Measurements from ENCODE around the gene NELL2. TPM values are rescaled to one million over a fixed set of nuclear protein-coding genes. Genes with fewer than 3 reads are reported as not detected.

NELL2 gene
- total and polyA plus RNA-seq, 2 experiments from 2014 or later = not detected

DNA sequence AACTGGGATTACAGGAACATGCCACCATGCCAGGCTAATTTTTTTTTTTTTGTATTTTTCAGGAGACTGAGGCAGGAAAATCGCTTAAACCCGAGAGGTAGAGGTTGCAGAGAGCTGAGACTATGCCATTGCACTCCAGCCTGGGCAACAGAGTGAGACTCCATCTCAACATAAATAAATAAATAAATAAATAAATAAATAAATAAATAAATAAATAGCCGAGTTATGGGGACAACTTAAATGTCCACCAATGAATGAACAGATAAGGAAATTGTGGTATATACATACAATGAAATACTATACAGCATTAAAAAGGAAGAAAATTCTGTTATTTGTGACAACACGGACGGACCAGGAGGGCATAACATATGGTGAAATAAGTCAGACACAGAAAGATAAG, 325.7 kb downstream of the NELL2 start:
- Histone ChIP-seq H3F3A (ENCODE audit: insufficient read depth) (no peaks in the 10 kb centered on the region), H3K9ac (no peak overlapping the region), H2AFZ (no peak overlapping the region), H3K4me2 (ENCODE audit: unreplicated experiment) (no peak overlapping the region), H3K4me1 (ENCODE audit: insufficient read depth) (no peaks in the 10 kb centered on the region), H3K79me2 (ENCODE audit: insufficient read depth) (no peaks in the 10 kb centered on the region), H4K20me1 (ENCODE audit: insufficient read depth) (no peaks in the 10 kb centered on the region), H3K4me3 (no peak overlapping the region), H3K9me2 (ENCODE audit: insufficient read depth) (no peaks in the 10 kb centered on the region), H3K36me3 (ENCODE audit: low read depth) (no peaks in the 10 kb centered on the region), H3K27me3 (replicated peaks; ENCODE audit: insufficient read depth) (no peaks in the 10 kb centered on the region), H3K9me3 (ENCODE audit: low read depth) (no peaks in the 10 kb centered on the region), H3K27ac (no peak overlapping the region)
- in situ Hi-C loops (cut with MboI) = no loop called here
- TF ChIP-seq EZH2 (IDR thresholded peaks at IDR 0.05; ENCODE audit: insufficient read depth, poor library complexity, severe bottlenecking) (no peak), EZH2phosphoT487 (IDR thresholded peaks at IDR 0.05; ENCODE audit: insufficient read depth, low read depth) (no peak)
- 40 to 49% methylated on average over 5 of the region's 5 CpGs for WGBS, 2 experiments (ENCODE audit: low coverage in 1 of 2, low lambda C conversion rate in 2 of 2, missing lambda C conversion rate in 2 of 2)
- DNase-seq = no peak

DNA sequence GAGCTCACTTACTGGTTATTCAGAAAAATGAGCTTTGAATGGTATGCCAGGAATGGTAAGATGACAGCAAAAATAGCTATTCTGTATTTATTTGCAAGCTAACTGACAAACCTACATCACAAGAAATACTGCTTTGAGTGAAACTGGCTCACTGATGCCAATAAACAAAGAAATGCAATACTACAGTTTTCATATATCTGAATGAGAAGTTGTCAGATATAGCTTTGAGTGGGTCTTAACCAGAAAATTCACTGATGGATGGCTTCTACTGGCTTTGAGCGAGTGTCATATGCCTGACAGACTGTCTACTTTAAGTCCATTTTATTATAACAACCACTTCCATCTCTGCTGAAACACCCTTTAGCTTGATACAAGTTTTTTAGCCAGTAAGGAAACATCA, 330.1 kb downstream of the NELL2 start:
- no peak for TF ChIP-seq EZH2phosphoT487 (IDR thresholded peaks at IDR 0.05; ENCODE audit: insufficient read depth, low read depth)
- Histone ChIP-seq H2AFZ (no peak overlapping the region), H3K4me2 (ENCODE audit: unreplicated experiment) (no peak overlapping the region), H3K9me3 (ENCODE audit: low read depth) (no peaks in the 10 kb centered on the region), H3K27me3 (replicated peaks; ENCODE audit: insufficient read depth) (no peaks in the 10 kb centered on the region), H3K27ac (no peak overlapping the region), H3F3A (ENCODE audit: insufficient read depth) (no peaks in the 10 kb centered on the region), H3K4me3 (no peak overlapping the region), H3K36me3 (ENCODE audit: low read depth) (no peaks in the 10 kb centered on the region), H3K9me2 (ENCODE audit: insufficient read depth) (no peaks in the 10 kb centered on the region), H3K9ac (no peak overlapping the region), H3K4me1 (ENCODE audit: insufficient read depth) (no peaks in the 10 kb centered on the region), H3K79me2 (ENCODE audit: insufficient read depth) (no peaks in the 10 kb centered on the region), H4K20me1 (ENCODE audit: insufficient read depth) (no peaks in the 10 kb centered on the region)
- in situ Hi-C loops (cut with MboI) = no loop called here
- 7 to 9% methylated on average over 1 of the region's 1 CpG for WGBS, 2 experiments (ENCODE audit: low coverage in 1 of 2, low lambda C conversion rate in 2 of 2, missing lambda C conversion rate in 2 of 2)
- DNase-seq = no peak

DNA sequence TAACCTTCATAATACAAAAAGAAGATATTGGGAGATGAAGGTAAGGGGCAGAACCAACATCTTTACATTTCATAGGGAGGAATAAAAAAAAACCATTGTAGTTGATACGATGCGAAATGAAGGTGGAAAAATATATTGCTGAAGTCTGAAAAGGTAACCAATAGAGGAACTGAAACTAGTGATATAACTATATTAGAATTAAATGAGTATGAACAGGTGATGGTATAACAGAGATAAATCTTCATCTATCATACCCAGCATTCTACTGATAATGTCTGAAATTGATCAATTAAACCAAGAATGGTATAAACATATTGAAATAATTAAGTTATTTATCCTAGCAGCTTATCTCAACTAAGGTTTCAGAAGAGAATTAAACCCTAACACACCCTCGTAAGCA, 332.1 kb downstream of the NELL2 start:
- WGBS, 2 experiments (ENCODE audit: low coverage in 1 of 2, low lambda C conversion rate in 2 of 2, missing lambda C conversion rate in 2 of 2) = 43 to 47% methylated on average over 3 of the region's 3 CpGs
- no peak for TF ChIP-seq EZH2phosphoT487 (IDR thresholded peaks at IDR 0.05; ENCODE audit: insufficient read depth, low read depth)
- TF ChIP-seq EZH2 (IDR thresholded peaks at IDR 0.05; ENCODE audit: insufficient read depth, poor library complexity, severe bottlenecking) = no peak
- H2AFZ ChIP-seq = no peak overlapping the region
- no peaks in the 10 kb centered on the region for H3K79me2 ChIP-seq (ENCODE audit: insufficient read depth)
- in situ Hi-C loops (cut with MboI) = no loop called here
- no peaks in the 10 kb centered on the region for H3K36me3 ChIP-seq (ENCODE audit: low read depth)
- H4K20me1 ChIP-seq (ENCODE audit: insufficient read depth) = no peaks in the 10 kb centered on the region
- H3K27me3 ChIP-seq (replicated peaks; ENCODE audit: insufficient read depth) = no peaks in the 10 kb centered on the region
- H3K4me2 ChIP-seq (ENCODE audit: unreplicated experiment) = no peak overlapping the region
- no peaks in the 10 kb centered on the region for H3F3A ChIP-seq (ENCODE audit: insufficient read depth)
- DNase-seq = no peak
- H3K4me3 ChIP-seq = no peak overlapping the region
- no peak overlapping the region for H3K9ac ChIP-seq
- no peaks in the 10 kb centered on the region for H3K9me3 ChIP-seq (ENCODE audit: low read depth)
- no peak overlapping the region for H3K27ac ChIP-seq
- H3K4me1 ChIP-seq (ENCODE audit: insufficient read depth) = no peaks in the 10 kb centered on the region
- no peaks in the 10 kb centered on the region for H3K9me2 ChIP-seq (ENCODE audit: insufficient read depth)

DNA sequence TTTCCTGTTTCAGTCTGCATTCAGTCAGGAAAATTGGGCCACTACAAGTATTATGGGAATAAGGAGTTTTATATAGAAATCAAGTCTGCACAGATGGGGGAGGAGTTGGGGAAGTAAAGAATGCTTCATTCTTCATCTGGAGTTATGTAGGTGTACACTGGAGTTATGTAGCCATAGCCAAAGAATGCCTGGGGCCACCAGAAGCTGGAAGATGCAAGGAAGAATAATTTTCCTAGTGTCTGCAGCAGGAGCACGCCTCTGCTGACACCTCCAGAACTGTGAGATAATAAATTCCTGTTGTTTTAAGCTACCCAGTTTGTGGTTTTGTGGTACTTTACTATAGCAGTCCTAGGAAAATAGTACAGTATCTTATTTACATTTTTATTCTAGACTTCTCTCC, 333.4 kb downstream of the NELL2 start:
- Histone ChIP-seq H3K9ac (no peak overlapping the region), H3K9me2 (ENCODE audit: insufficient read depth) (no peaks in the 10 kb centered on the region), H3K27ac (no peak overlapping the region), H3K36me3 (ENCODE audit: low read depth) (no peaks in the 10 kb centered on the region), H3F3A (ENCODE audit: insufficient read depth) (no peaks in the 10 kb centered on the region), H3K9me3 (ENCODE audit: low read depth) (no peaks in the 10 kb centered on the region), H2AFZ (no peak overlapping the region), H3K4me3 (no peak overlapping the region), H3K27me3 (replicated peaks; ENCODE audit: insufficient read depth) (no peaks in the 10 kb centered on the region), H3K4me1 (ENCODE audit: insufficient read depth) (no peaks in the 10 kb centered on the region), H4K20me1 (ENCODE audit: insufficient read depth) (no peaks in the 10 kb centered on the region), H3K79me2 (ENCODE audit: insufficient read depth) (no peaks in the 10 kb centered on the region), H3K4me2 (ENCODE audit: unreplicated experiment) (no peak overlapping the region)
- 11 to 14% methylated on average over 1 of the region's 1 CpG for WGBS, 2 experiments (ENCODE audit: low coverage in 1 of 2, low lambda C conversion rate in 2 of 2, missing lambda C conversion rate in 2 of 2)
- in situ Hi-C loops (cut with MboI) = no loop called here
- TF ChIP-seq EZH2 (IDR thresholded peaks at IDR 0.05; ENCODE audit: insufficient read depth, poor library complexity, severe bottlenecking) = no peak
- no peak for DNase-seq

DNA sequence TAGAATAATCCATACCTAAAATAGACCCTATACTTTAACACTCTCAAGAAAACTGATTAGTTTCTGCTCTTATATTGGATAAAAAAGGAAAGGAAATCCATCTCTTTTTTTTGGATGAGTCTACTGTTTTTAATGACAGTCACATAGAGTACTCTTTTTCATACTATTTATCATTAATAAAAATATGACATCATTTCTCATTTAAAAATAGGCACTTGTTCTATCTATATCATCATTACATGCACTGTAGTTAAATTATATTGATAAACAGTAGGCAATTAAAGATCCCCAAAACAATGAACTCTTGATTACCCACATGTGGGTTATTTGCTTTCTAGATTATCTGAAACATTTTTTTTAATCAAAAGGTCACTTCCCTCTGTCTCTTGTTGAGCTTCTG, 338.8 kb downstream of the NELL2 start:
- H3K9me3 ChIP-seq (ENCODE audit: low read depth) = no peaks in the 10 kb centered on the region
- DNase-seq = no peak
- H3K36me3 ChIP-seq (ENCODE audit: low read depth) = no peaks in the 10 kb centered on the region
- H3K4me2 ChIP-seq (ENCODE audit: unreplicated experiment) = no peak overlapping the region
- in situ Hi-C loops (cut with MboI) = no loop called here
- no peak overlapping the region for H3K4me3 ChIP-seq
- H2AFZ ChIP-seq = no peak overlapping the region
- no peaks in the 10 kb centered on the region for H3K79me2 ChIP-seq (ENCODE audit: insufficient read depth)
- no peaks in the 10 kb centered on the region for H3K4me1 ChIP-seq (ENCODE audit: insufficient read depth)
- TF ChIP-seq EZH2 (IDR thresholded peaks at IDR 0.05; ENCODE audit: insufficient read depth, poor library complexity, severe bottlenecking) (no peak), EZH2phosphoT487 (IDR thresholded peaks at IDR 0.05; ENCODE audit: insufficient read depth, low read depth) (no peak)
- H3K9me2 ChIP-seq (ENCODE audit: insufficient read depth) = no peaks in the 10 kb centered on the region
- no peak overlapping the region for H3K27ac ChIP-seq
- H4K20me1 ChIP-seq (ENCODE audit: insufficient read depth) = no peaks in the 10 kb centered on the region
- H3K27me3 ChIP-seq (replicated peaks; ENCODE audit: insufficient read depth) = no peaks in the 10 kb centered on the region
- H3F3A ChIP-seq (ENCODE audit: insufficient read depth) = no peaks in the 10 kb centered on the region
- H3K9ac ChIP-seq = no peak overlapping the region
